K562 treated with DMSO at 1 percent for 12 hours (cell line): Measurements from ENCODE around the gene KIF3B. TPM values are rescaled to one million over a fixed set of nuclear protein-coding genes. Genes with fewer than 3 reads are reported as not detected.

Experiments used
- total RNA-seq: library from RNA; unstranded; fragments of 300-600 nt; gene quantifications from 2 replicates; pipeline ENCODE4 v1.2.3, GENCODE V29; 2022; ENCODE audit not compliant: insufficient read depth

Gene KIF3B
- total RNA-seq: 4.5 and 13.2 TPM in 2 replicates

GRCh38 chr20:32277361-32278198 lies at the start of gene KIF3B:
TSS of gene KIF3B (plus strand) at chr20:32277651. CDS start at chr20:32309778, 32,127 bp downstream.

GRCh38 chr20:32357869-32358631 lies 80.6 kb downstream of the KIF3B start, which contains the start of gene ASXL1:
TSS of gene ASXL1 (plus strand) at chr20:32358331. CDS start at chr20:32358776, 445 bp downstream.

Other genes starting within 250 kb of the KIF3B start
- not detected in 2 replicates for gene HCK, start 225.4 kb upstream of the KIF3B start, total RNA-seq
- 12.4 and 38.3 TPM in 2 replicates for gene TM9SF4, start 167.9 kb upstream of the KIF3B start, total RNA-seq
- gene PLAGL2, start 69.9 kb upstream of the KIF3B start, total RNA-seq: 5.1 and 17.3 TPM in 2 replicates
- gene POFUT1, start 69.8 kb upstream of the KIF3B start, total RNA-seq: 9.3 and 28.7 TPM in 2 replicates
- 23.8 and 49.2 TPM in 2 replicates for gene ASXL1, start 80.7 kb downstream of the KIF3B start, total RNA-seq